Stimulated activated naive CD8-positive, alpha-beta T cell treated with anti-CD3 and anti-CD28 coated beads, Interleukin-15, amount 100 ng/mL, for 72 hours (primary cell): ENCODE measurements around the gene APPBP2.
"Not testable (repeated sequence)": the region's sequence is repeated elsewhere in the genome, so short reads cannot be mapped to it uniquely, and the experiment has no call there.

Experiments used
- ATAC-seq: fragments of 150-1000 bp; cut with Tn5 transposase; 2 replicates; pipeline ENCODE4 v1.10.0; 2021; ENCODE audit warnings: mild to moderate bottlenecking, moderate library complexity
- DNase-seq, 2 donors: peaks; one replicate each; pipeline ENCODE4 v3.0.0; 2021 to 2022
- H3K27ac Mint-ChIP-seq, 2 donors: one replicate each; pipeline ENCODE4 v1.8.0; 2022; ENCODE audit warnings: mild to moderate bottlenecking in 2 of 2, mixed read lengths in 2 of 2, moderate library complexity in 2 of 2
- H3K27me3 Mint-ChIP-seq: one replicate; pipeline ENCODE4 v1.8.0; 2022; ENCODE audit warnings: mixed read lengths
- H3K4me1 Mint-ChIP-seq: one replicate; pipeline ENCODE4 v1.8.0; 2022; ENCODE audit warnings: mild to moderate bottlenecking, mixed read lengths
- H3K4me3 Mint-ChIP-seq, 2 donors: one replicate each; pipeline ENCODE4 v1.8.0; 2022; ENCODE audit warnings: mild to moderate bottlenecking in 2 of 2, mixed read lengths in 2 of 2, moderate library complexity in 1 of 2
- H3K9me3 Mint-ChIP-seq, 2 donors: one replicate each; pipeline ENCODE4 v1.8.0; 2022; ENCODE audit warnings: mixed read lengths in 2 of 2

Gene APPBP2

DNA sequence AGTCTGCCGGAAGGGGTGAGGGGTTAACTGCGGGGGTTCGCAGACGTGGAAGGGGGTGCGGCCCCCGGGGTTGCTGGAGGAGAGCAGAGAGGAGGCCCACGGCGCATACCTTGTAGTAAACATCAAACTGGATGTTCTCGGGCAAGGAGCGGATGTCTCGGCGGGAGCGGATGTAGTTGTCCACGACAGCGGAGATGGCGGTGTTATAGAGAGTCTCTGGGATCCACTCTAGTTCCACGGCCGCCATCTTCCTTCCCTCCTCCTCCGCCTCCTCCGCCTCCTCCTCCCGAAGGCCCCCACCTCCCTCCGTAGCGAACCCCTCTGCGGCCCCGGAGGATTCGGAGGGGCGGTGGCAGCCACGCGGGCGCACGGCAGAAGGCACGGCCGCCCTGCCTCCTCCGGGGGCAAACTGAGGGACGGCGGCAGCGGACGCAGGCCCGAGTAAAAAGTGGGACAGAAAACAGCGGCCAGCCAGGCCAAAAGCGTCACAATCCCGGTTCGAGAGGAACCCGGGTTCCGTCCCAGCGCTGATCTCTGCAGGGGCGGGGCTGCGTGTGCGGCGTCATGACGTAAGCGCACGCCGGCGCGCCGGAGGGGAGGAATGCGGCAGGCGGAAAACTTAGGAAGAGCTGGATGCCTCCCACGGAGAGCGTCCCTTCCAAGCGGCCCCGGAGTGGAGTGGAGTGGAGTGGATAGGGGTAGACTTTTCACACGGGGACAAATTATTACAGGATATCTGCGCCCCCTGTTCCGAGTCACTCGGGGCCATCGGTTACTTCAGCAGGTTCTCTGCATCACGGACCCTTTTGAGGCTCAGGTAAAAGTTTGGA is at the start of gene APPBP2:
APPBP2 (minus strand) TSS at position 558 of the 830 bp plus-strand sequence; CDS start at position 247, 311 bp downstream.
- H3K4me3 Mint-ChIP-seq, result peak within 1 kb of the TSS; percentile 93 to 98
- H3K27me3 Mint-ChIP-seq, result no peaks in the 10 kb centered on the region
- H3K4me1 Mint-ChIP-seq, result peaks cover 22% of the 10 kb centered on the region
- peak within 1 kb of the TSS; percentile 96 to 100 for H3K27ac Mint-ChIP-seq
- ATAC-seq (peak; percentile 89), DNase-seq (peak; percentile 67 to 68)
- no peaks in the 10 kb centered on the region for H3K9me3 Mint-ChIP-seq

DNA sequence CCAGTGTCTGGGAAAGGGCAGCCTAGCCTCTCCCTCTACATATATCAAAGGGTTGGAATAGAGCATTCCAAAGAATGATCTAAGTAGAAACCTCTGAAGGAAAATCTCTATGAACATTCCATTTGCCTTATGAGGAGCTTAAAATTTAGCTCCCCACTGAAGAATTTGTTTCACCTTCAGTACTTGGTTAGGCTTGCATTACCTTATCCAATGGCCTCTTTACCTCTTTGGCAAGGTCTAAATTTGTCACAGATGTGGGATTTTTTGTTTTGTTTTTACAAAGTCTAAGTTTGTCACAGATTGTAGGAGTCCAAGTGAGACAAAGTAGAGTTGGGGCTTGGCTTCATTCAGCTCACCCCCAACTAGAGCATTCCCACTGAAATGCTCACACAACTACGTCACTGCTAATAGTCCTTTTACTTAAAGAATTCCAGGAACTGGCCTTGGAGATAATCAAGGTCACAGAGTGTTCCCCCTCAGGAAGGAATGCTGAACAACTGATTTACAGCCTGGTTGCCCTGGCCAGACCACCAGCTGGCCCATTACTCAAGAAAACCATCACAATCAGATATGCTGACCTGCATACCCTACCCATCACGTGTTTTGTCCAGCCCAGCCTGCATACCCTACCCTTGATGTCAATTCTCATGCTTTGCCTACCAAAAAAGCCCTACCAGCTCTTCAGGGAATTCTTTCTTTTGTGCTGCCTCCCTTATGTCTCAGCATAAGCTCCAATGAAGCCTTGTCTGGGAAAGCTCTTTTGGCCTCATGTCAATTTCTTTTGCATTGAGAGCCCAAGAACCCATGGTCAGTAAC is 47.4 kb upstream of the APPBP2 start:
- H3K4me3 Mint-ChIP-seq, result no peak overlapping the region

GRCh38 chr17:60565233-60565632 is 39.2 kb upstream of the APPBP2 start:
- Mint-ChIP-seq H3K27me3 (no peaks in the 10 kb centered on the region), H3K4me1 (no peaks in the 10 kb centered on the region), H3K9me3 (no peaks in the 10 kb centered on the region), H3K4me3 (no peak overlapping the region), H3K27ac (no peak overlapping the region)
- no peak for ATAC-seq
- no peak for DNase-seq

More for the DNA sequence above, 47.4 kb upstream of the APPBP2 start:
- Mint-ChIP-seq H3K9me3 (no peaks in the 10 kb centered on the region), H3K4me1 (peaks cover 12% of the 10 kb centered on the region), H3K27ac (no peak overlapping the region), H3K27me3 (peaks cover 15% of the 10 kb centered on the region)
- no peak for ATAC-seq
- DNase-seq, result no peak

DNA sequence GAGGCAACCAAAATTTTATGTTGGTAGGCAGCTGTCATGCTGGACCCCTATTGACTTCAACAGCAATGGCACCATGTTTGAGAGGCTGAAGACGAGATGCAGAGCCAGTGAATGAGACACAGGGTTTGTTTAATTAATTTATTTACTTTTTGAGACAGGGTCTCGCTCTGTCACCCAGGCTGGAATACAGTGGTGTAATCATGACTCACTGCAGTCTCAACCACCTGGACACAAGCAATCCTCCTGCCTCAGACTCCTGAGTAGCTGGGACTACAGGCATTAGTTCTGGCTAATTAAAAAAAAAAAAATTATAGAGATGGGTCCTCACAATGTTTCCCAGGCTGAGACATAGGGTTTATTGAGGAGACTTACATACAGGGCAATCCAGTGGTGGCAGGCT is 37.7 kb upstream of the APPBP2 start:
- ATAC-seq, result no peak
- H3K4me3 Mint-ChIP-seq, result no peak overlapping the region
- H3K27me3 Mint-ChIP-seq, result no peaks in the 10 kb centered on the region
- no peaks in the 10 kb centered on the region for H3K4me1 Mint-ChIP-seq
- peaks cover 0 to 6% of the 10 kb centered on the region in 2 donors for H3K9me3 Mint-ChIP-seq
- H3K27ac Mint-ChIP-seq, result no peak overlapping the region
- DNase-seq, result no peak

DNA sequence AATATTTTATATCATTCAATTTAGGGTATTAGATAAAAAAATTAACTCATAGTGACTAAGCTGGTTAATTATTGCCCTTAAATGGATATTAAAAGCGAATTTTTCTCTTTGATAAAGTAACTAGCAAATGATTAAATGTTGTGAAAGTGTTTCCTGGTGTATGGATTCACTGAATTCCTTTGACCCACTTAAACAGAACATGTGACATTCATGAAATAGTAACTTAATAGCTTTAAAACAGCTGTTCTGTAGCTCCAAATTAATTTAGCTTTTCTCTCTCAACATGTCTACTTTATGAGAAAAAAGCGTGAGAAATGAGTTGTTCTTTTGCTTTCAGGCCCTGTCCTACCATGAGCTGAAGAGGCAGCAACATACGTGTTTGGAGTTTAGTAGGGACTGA is 36.4 kb upstream of the APPBP2 start:
- DNase-seq (no peak), ATAC-seq (no peak)
- Mint-ChIP-seq H3K27me3 (no peaks in the 10 kb centered on the region), H3K27ac (no peak overlapping the region), H3K4me1 (no peaks in the 10 kb centered on the region), H3K9me3 (peaks cover 9 to 19% of the 10 kb centered on the region in 2 donors), H3K4me3 (no peak overlapping the region)

- Mint-ChIP-seq H3K4me1 (no peaks in the 10 kb centered on the region), H3K4me3 (no peak overlapping the region), H3K27me3 (no peaks in the 10 kb centered on the region), H3K9me3 (peaks cover 15 to 25% of the 10 kb centered on the region in 2 donors), H3K27ac (no peak overlapping the region)
- DNase-seq (no peak), ATAC-seq (no peak)
These were observed 34.8 kb upstream of the APPBP2 start for GRCh38 chr17:60560860-60561257.

- no peaks in the 10 kb centered on the region for H3K27me3 Mint-ChIP-seq
- ATAC-seq (no peak), DNase-seq (no peak)
- H3K9me3 Mint-ChIP-seq, result peaks cover 15 to 25% of the 10 kb centered on the region in 2 donors
- H3K27ac Mint-ChIP-seq, result no peak overlapping the region
- H3K4me3 Mint-ChIP-seq, result no peak overlapping the region
- H3K4me1 Mint-ChIP-seq, result no peaks in the 10 kb centered on the region
These were observed 34.2 kb upstream of the APPBP2 start for GRCh38 chr17:60559995-60560859.

GRCh38 chr17:60559659-60559994 is 33.6 kb upstream of the APPBP2 start:
- DNase-seq (no peak), ATAC-seq (no peak)
- peaks cover 15 to 25% of the 10 kb centered on the region in 2 donors for H3K9me3 Mint-ChIP-seq
- H3K4me3 Mint-ChIP-seq, result no peak overlapping the region
- no peaks in the 10 kb centered on the region for H3K27me3 Mint-ChIP-seq
- H3K4me1 Mint-ChIP-seq, result no peaks in the 10 kb centered on the region
- no peak overlapping the region for H3K27ac Mint-ChIP-seq

GRCh38 chr17:60557805-60558204 is 31.8 kb upstream of the APPBP2 start:
- Mint-ChIP-seq H3K27me3 (no peaks in the 10 kb centered on the region), H3K27ac (no peak overlapping the region), H3K4me1 (no peaks in the 10 kb centered on the region), H3K4me3 (no peak overlapping the region), H3K9me3 (peaks cover 15 to 25% of the 10 kb centered on the region in 2 donors)
- ATAC-seq (no peak), DNase-seq (no peak)

- H3K4me1 Mint-ChIP-seq, result no peaks in the 10 kb centered on the region
These were observed 29.7 kb upstream of the APPBP2 start for GRCh38 chr17:60555786-60556185.

DNA sequence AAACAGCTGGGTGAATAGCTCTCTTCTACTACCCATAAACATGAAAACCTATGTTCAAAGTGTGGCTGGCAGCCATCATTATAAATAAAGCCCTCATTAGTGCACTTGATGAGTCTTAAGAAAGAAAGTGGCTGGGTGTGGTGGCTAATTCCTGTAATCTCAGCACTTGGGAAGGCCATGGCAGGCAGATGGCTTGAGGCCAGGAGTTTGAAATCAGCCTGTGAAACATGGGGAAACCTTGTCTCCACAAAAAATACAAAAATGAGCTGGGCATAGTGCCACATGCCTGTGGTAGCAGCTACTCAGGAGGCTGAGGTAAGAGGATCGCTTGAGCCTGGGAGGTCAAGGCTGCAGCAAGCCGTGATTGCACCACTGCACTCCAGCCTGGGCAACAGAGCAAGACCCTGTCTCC is 28.3 kb upstream of the APPBP2 start:
- ATAC-seq (no peak), DNase-seq (no peak)
- Mint-ChIP-seq H3K27ac (no peak overlapping the region), H3K27me3 (no peaks in the 10 kb centered on the region), H3K4me3 (no peak overlapping the region), H3K9me3 (peaks cover 15 to 25% of the 10 kb centered on the region in 2 donors), H3K4me1 (no peaks in the 10 kb centered on the region)

More at GRCh38 chr17:60555786-60556185, 29.7 kb upstream of the APPBP2 start:
- ATAC-seq (no peak), DNase-seq (no peak)
- Mint-ChIP-seq H3K27ac (no peak overlapping the region), H3K27me3 (no peaks in the 10 kb centered on the region), H3K4me3 (no peak overlapping the region), H3K9me3 (peaks cover 15 to 25% of the 10 kb centered on the region in 2 donors)

GRCh38 chr17:60552255-60552654 is 26.2 kb upstream of the APPBP2 start:
- not testable (repeated sequence) for H3K4me1 Mint-ChIP-seq, H3K9me3 Mint-ChIP-seq, ATAC-seq, H3K27ac Mint-ChIP-seq, DNase-seq, H3K27me3 Mint-ChIP-seq, H3K4me3 Mint-ChIP-seq

DNA sequence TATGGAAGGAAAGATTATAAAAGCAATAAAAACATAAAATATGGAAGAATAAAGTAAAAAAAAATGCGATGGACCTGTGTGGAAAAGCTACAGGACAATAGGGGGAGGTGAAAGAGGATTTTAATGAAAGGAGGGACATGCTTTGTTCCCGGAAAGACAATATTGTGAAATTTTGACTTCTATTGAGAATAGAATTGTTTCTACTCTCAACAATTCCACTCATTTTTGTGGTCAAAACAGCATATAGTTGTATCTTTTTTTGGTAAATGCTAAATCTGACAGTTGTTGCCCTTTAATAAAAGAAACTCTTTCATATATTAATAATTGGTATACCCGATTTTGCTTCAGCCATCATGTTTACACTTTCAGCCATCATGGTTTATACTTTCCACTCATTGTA is 22.9 kb upstream of the APPBP2 start:
- no peaks in the 10 kb centered on the region for H3K27me3 Mint-ChIP-seq
- no peak overlapping the region for H3K27ac Mint-ChIP-seq
- no peaks in the 10 kb centered on the region for H3K4me1 Mint-ChIP-seq
- no peak for ATAC-seq
- no peak for DNase-seq
- H3K9me3 Mint-ChIP-seq, result no peaks in the 10 kb centered on the region
- no peak overlapping the region for H3K4me3 Mint-ChIP-seq

DNA sequence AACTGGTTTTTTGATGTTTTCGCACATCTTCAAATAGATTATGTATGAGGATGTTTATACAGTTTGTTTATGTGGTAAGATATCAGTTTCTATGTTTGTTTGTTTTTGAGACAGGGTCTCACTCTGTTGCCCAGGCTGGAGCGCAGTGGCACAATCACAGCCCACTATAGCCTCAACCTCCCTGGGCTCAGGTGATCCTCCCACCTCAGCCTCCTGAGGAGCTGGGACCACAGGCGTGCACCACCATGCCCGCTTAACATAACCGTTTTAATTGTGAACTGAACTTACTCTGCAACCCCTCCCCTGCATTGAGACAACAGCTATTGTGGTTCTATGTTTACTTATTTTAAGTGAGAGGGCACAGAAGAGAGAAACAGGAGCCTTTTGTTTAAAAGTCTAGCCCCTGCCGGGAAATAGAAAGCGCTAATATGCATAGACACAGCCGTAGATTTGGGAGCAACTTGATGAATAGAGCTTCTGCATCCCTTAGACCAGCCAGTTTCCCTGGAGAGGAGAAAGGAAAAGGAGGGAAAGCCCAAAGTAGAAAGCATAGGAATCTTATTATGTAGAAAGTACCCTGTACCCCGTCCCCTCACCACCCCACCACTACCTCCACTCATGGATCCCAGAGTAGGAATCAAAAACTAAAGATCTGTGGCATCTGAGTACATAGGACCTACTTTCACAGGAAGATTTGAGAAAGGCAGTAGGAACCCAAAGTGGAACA is 19.6 kb upstream of the APPBP2 start:
- Mint-ChIP-seq H3K27me3 (no peaks in the 10 kb centered on the region), H3K9me3 (no peaks in the 10 kb centered on the region), H3K27ac (no peak overlapping the region), H3K4me1 (no peaks in the 10 kb centered on the region), H3K4me3 (no peak overlapping the region)
- DNase-seq (no peak), ATAC-seq (no peak)

- Mint-ChIP-seq H3K9me3 (no peaks in the 10 kb centered on the region), H3K4me1 (no peaks in the 10 kb centered on the region), H3K4me3 (no peak overlapping the region), H3K27me3 (no peaks in the 10 kb centered on the region), H3K27ac (no peak overlapping the region)
- no peak for ATAC-seq
- DNase-seq, result no peak
These were observed 16.0 kb upstream of the APPBP2 start for GRCh38 chr17:60542071-60542470.
